ENCODE results near the gene SHD. TPM values are rescaled to one million over a fixed set of nuclear protein-coding genes. Genes with fewer than 3 reads are reported as not detected.

Gene SHD
- total and polyA plus RNA-seq, 2 of the 13 experiments (the other 11 are each of a cell fraction or from before 2014, with no cell fraction given): 0.11 to 0.20 TPM

- TF ChIP-seq RERE (CRISPR knock-in tag; IDR thresholded peaks at IDR 0.05; ENCODE audit: low read depth) (no peak), CREM (IDR thresholded peaks at IDR 0.05) (no peak), CREM (CRISPR knock-in tag; IDR thresholded peaks at IDR 0.05) (no peak), ZNF441 (CRISPR knock-in tag; IDR thresholded peaks at IDR 0.05; ENCODE audit: borderline replicate concordance) (no peak), SMARCE1 (IDR thresholded peaks at IDR 0.05; ENCODE audit: borderline replicate concordance) (no peak), ZNF296 (CRISPR knock-in tag; conservative IDR thresholded peaks at IDR 0.05) (no peak)
- TF ChIP-seq, protein P1, sequence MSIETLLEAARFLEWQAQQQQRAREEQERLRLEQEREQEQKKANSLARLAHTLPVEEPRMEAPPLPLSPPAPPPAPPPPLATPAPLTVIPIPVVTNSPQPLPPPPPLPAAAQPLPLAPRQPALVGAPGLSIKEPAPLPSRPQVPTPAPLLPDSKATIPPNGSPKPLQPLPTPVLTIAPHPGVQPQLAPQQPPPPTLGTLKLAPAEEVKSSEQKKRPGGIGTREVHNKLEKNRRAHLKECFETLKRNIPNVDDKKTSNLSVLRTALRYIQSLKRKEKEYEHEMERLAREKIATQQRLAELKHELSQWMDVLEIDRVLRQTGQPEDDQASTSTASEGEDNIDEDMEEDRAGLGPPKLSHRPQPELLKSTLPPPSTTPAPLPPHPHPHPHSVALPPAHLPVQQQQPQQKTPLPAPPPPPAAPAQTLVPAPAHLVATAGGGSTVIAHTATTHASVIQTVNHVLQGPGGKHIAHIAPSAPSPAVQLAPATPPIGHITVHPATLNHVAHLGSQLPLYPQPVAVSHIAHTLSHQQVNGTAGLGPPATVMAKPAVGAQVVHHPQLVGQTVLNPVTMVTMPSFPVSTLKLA (IDR thresholded peaks at IDR 0.05): 0 out of 2 replicates have a peak, but pooled peaks have one; percentile 18
These were observed 56.0 kb downstream of the SHD start (continued) for GRCh38 chr19:4334929-4335570.
